K562 (cell line): ENCODE data around the gene BRAF. TPM values are rescaled to one million over a fixed set of nuclear protein-coding genes. Genes with fewer than 3 reads are reported as not detected.
A peak's percentile ranks its signal among the peaks of the same experiment; 100 is the strongest.

Experiments
- CAMTA2 ChIP-seq: fragments of 250-450 bp; sonication (Bioruptor Pico); conservative IDR thresholded peaks from 2 replicates; pipeline ENCODE4 v1.5.1; 2022
- COPS2 ChIP-seq: fragments of 450-650 bp; conservative IDR thresholded peaks from 2 replicates; pipeline ENCODE4 v1.6.1; 2016; ENCODE audit warnings: mild to moderate bottlenecking, moderate library complexity
- CREB1 ChIP-seq, 2 experiments: sonication (generic) in 1 of 2; formaldehyde crosslinking in 1 of 2; IDR thresholded peaks; 2 replicates each; pipeline versions ENCODE4 v1.6.1 to v1.8.0; 2012 to 2022; ENCODE audit warnings: inconsistent platforms in 1 of 2, mild to moderate bottlenecking in 1 of 2, missing genetic modification reagents in 1 of 2, moderate library complexity in 1 of 2
- CREBBP ChIP-seq: IDR thresholded peaks from one replicate; pipeline ENCODE4 v1.6.1; 2012; ENCODE audit warnings: low read depth, mild to moderate bottlenecking, control low read depth, inconsistent platforms, low read length
- HDAC8 ChIP-seq: fragments of 450-650 bp; IDR thresholded peaks from 2 replicates; pipeline ENCODE4 v1.6.1; 2016; ENCODE audit warnings: mild to moderate bottlenecking, missing genetic modification characterization, moderate library complexity, missing compliant biosample characterization
- JUN ChIP-seq, 2 experiments: sonication (generic) in 1 of 2; formaldehyde crosslinking in 1 of 2; IDR thresholded peaks; 2 replicates each; pipeline versions ENCODE4 v1.6.1 to v1.8.0; 2012 to 2022; ENCODE audit warnings: borderline replicate concordance in 2 of 2, mild to moderate bottlenecking in 2 of 2, improper control_type of control experiment in 1 of 2, low read depth in 1 of 2, low read length in 1 of 2, missing genetic modification reagents in 1 of 2
- JUNB ChIP-seq: fragments of 450-650 bp; formaldehyde crosslinking; conservative IDR thresholded peaks from 2 replicates; pipeline ENCODE4 v1.4.0; 2020; ENCODE audit warnings: mild to moderate bottlenecking
- MAFK ChIP-seq: IDR thresholded peaks from 2 replicates; pipeline ENCODE4 v1.6.1; 2011; ENCODE audit warnings: low read length, improper control_type of control experiment
- MYC ChIP-seq, 2 experiments: fragments of 250-450 bp in 1 of 2; sonication (Bioruptor Pico) in 1 of 2; IDR thresholded peaks; 2 replicates each; pipeline versions ENCODE4 v1.5.1 to v1.6.1; 2012 to 2021; ENCODE audit warnings: low read depth in 2 of 2, borderline replicate concordance in 1 of 2, improper control_type of control experiment in 1 of 2, low read length in 1 of 2, mild to moderate bottlenecking in 1 of 2, moderate library complexity in 1 of 2
- PHF21A ChIP-seq: fragments of 450-650 bp; IDR thresholded peaks from 2 replicates; pipeline ENCODE4 v1.6.1; 2017; ENCODE audit warnings: low read depth, borderline replicate concordance
- PHF8 ChIP-seq: fragments of 200-600 bp; sonication (generic); IDR thresholded peaks from 2 replicates; pipeline ENCODE4 v1.6.1; 2012; ENCODE audit warnings: mixed run types, mild to moderate bottlenecking, inconsistent platforms, low read length, moderate library complexity, borderline replicate concordance
- REST ChIP-seq, 2 experiments: fragments of 450-650 bp; formaldehyde crosslinking in 1 of 2; IDR thresholded peaks; 2 replicates each; pipeline versions ENCODE4 v1.4.0 to v1.6.1; 2014 to 2020; ENCODE audit warnings: mild to moderate bottlenecking in 2 of 2, borderline replicate concordance in 1 of 2, low read depth in 1 of 2
- TCF7 ChIP-seq: sonication (generic); IDR thresholded peaks from 2 replicates; pipeline ENCODE4 v1.6.1; 2016; ENCODE audit warnings: antibody characterized with exemption, borderline replicate concordance
- TEAD4 ChIP-seq, 2 experiments: sonication (generic) in 1 of 2; formaldehyde crosslinking in 1 of 2; IDR thresholded peaks; 2 replicates each; pipeline versions ENCODE4 v1.6.1 to v1.8.0; 2012 to 2022; ENCODE audit warnings: borderline replicate concordance in 1 of 2, inconsistent platforms in 1 of 2, low read length in 1 of 2, mild to moderate bottlenecking in 1 of 2, missing genetic modification reagents in 1 of 2
- USF2 ChIP-seq: sonication (generic); formaldehyde crosslinking; IDR thresholded peaks from 2 replicates; pipeline ENCODE4 v1.5.0; 2020; ENCODE audit warnings: missing genetic modification reagents
- ZNF354B ChIP-seq: fragments of 250-450 bp; sonication (Bioruptor Pico); IDR thresholded peaks from 2 replicates; pipeline ENCODE4 v1.4.0; 2020
- polyA plus RNA-seq, 8 experiments: library from polyadenylated mRNA; depleted of rRNA in 4 of 8; stranded (reverse) in 5 of 8; unstranded in 3 of 8; fragments of >200 nt; fragmentation: Nextera tagmentation in 2 of 8; fragmentation: Illumina TruSeq in 1 of 8; extraction: Ambion mirVana in 2 of 8; extraction: Trizol in 1 of 8; gene quantifications; 2 replicates each; pipeline versions ENCODE4 v1.2.1 to v1.2.3, GENCODE V29; 2011 to 2014; ENCODE audit warnings: inconsistent platforms in 1 of 8, missing spikeins in 1 of 8
- total RNA-seq, 7 experiments: library from RNA; depleted of rRNA in 6 of 7; stranded (reverse); fragments of >200 nt in 6 of 7; fragmentation: Illumina TruSeq in 2 of 7; extraction: Trizol in 2 of 7; gene quantifications; 2 replicates each; pipeline versions ENCODE4 v1.2.1 to v1.2.3, GENCODE V29; 2011 to 2021; ENCODE audit warnings: low replicate concordance in 1 of 7

The BRAF gene
- total and polyA plus RNA-seq, 9 of the 15 experiments (the other 6 are each of a cell fraction or from before 2014, with no cell fraction given) = 3.6 to 38.3 (median 21.9) TPM

GRCh38 chr7:140696680-140697446, 227.9 kb downstream of the BRAF start, which contains the start of gene NDUFB2 (continued):
- TF ChIP-seq HDAC8 = peak; percentile 19; the same call in 1 of the 2 replicates
- TF ChIP-seq JUN (IDR thresholded peaks at IDR 0.05; ENCODE audit: borderline replicate concordance, low read depth, low read length) = no peak
- TF ChIP-seq JUN (CRISPR knock-in tag; IDR thresholded peaks at IDR 0.05; ENCODE audit: borderline replicate concordance) = no peak; the same call in 1 of the 2 replicates
- peak; percentile 98 for TF ChIP-seq PHF8
- TF ChIP-seq TCF7 = peak; percentile 24
- TF ChIP-seq CREB1 (IDR thresholded peaks at IDR 0.05) = peak; percentile 70; the same call in 1 of the 2 replicates
- peak; percentile 81 for TF ChIP-seq CREB1 (CRISPR knock-in tag; IDR thresholded peaks at IDR 0.05)
- no peak for TF ChIP-seq ZNF354B (CRISPR knock-in tag)
- TF ChIP-seq JUNB (CRISPR knock-in tag) = 0 out of 2 replicates have a peak, but pooled peaks have one; percentile 33
- TF ChIP-seq MAFK = 0 out of 2 replicates have a peak, but pooled peaks have one; percentile 6
- TF ChIP-seq TEAD4 (IDR thresholded peaks at IDR 0.05; ENCODE audit: low read length) = no peak
- no peak for TF ChIP-seq TEAD4 (CRISPR knock-in tag; IDR thresholded peaks at IDR 0.05; ENCODE audit: borderline replicate concordance)
- no peak for TF ChIP-seq CAMTA2 (CRISPR knock-in tag)
- peak; percentile 71 for TF ChIP-seq USF2 (CRISPR knock-in tag)
- no peak for TF ChIP-seq COPS2
- TF ChIP-seq REST (IDR thresholded peaks at IDR 0.05; ENCODE audit: borderline replicate concordance) = peak; percentile 96
- TF ChIP-seq REST (CRISPR knock-in tag; IDR thresholded peaks at IDR 0.05; ENCODE audit: low read depth) = peak; percentile 69
- TF ChIP-seq CREBBP = no peak
- TF ChIP-seq PHF21A = peak; percentile 10; the same call in 1 of the 2 replicates
- TF ChIP-seq MYC (IDR thresholded peaks at IDR 0.05; ENCODE audit: low read depth, low read length) = peak; percentile 83; the same call in 1 of the 2 replicates
- TF ChIP-seq MYC (CRISPR knock-in tag; IDR thresholded peaks at IDR 0.05; ENCODE audit: borderline replicate concordance, low read depth) = peak; percentile 97
